ENCODE measurements around the gene CCDC30.

CCDC30 gene

DNA sequence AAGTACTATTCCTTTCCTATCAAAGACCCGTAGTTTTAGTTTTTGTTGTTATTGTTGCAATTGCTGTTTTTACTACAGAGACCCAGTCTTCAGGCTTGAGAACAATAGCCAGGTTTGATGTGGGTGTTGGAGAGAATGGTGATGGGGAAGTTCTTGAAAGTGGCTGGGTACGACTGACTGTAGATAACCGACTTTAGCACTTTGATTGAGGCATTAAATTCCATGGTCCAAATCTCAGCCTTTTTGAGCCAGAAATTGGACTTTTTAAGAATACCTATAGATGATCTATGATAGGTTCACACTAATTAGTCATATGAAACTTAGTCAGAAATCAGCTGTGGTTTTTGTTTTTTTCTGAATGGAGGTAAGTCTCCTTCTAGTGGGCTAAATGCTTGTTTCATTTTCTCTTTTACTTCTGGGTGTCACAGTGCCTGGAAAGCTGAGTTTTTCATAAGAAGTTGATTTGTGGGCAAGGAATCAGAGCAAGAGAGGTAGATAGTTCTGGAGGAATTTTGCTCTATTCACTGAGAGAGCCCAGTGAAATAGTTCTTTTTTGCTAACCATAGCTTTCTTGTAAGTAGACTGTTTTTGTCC lies 197.9 kb downstream of the CCDC30 start:
- peaks cover 21% of the 10 kb centered on the region for H3K36me3 ChIP-seq (ENCODE audit: control insufficient read depth, insufficient read depth, low read length)
- no peaks in the 10 kb centered on the region for H3K9me3 ChIP-seq (ENCODE audit: control insufficient read depth, low read length)
- DNase-seq, result no peak
- no peak overlapping the region for H3K4me3 ChIP-seq (ENCODE audit: insufficient read depth, low read depth, low read length, poor library complexity, severe bottlenecking)
- H3K27ac ChIP-seq (ENCODE audit: insufficient read depth, low read length, poor library complexity, severe bottlenecking), result no peak overlapping the region
- H3K27me3 ChIP-seq (replicated peaks; ENCODE audit: control insufficient read depth, insufficient read depth, low read length, poor library complexity, severe bottlenecking), result no peaks in the 10 kb centered on the region
- H3K4me1 ChIP-seq (ENCODE audit: control insufficient read depth, insufficient read depth, low read length, poor library complexity, severe bottlenecking), result peaks cover 18% of the 10 kb centered on the region

DNA sequence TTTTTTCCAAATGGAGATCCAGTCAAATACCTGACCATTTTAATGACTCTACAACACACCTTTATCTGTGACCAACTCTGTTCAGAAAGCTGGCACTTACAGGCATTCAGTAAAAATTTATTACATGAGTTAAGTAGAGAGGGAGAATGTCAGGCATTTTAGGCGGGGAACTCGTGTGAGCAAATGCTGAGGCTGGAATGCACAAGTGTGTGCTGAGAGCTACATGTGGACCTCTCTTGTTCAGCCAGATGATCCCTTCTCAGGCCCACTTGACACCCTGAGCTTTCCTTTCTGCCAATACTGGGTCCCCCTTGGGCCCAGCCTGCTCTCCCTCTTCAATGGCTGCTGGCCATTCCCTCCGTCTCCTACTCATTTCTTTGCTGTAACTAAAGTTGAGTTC lies 206.8 kb downstream of the CCDC30 start:
- H3K27me3 ChIP-seq (replicated peaks; ENCODE audit: control insufficient read depth, insufficient read depth, low read length, poor library complexity, severe bottlenecking), result no peaks in the 10 kb centered on the region
- H3K4me3 ChIP-seq (ENCODE audit: insufficient read depth, low read depth, low read length, poor library complexity, severe bottlenecking), result no peak overlapping the region
- no peaks in the 10 kb centered on the region for H3K9me3 ChIP-seq (ENCODE audit: control insufficient read depth, low read length)
- no peaks in the 10 kb centered on the region for H3K4me1 ChIP-seq (ENCODE audit: control insufficient read depth, insufficient read depth, low read length, poor library complexity, severe bottlenecking)
- no peak overlapping the region for H3K27ac ChIP-seq (ENCODE audit: insufficient read depth, low read length, poor library complexity, severe bottlenecking)
- DNase-seq, result no peak
- peaks cover 54% of the 10 kb centered on the region for H3K36me3 ChIP-seq (ENCODE audit: control insufficient read depth, insufficient read depth, low read length)

DNA sequence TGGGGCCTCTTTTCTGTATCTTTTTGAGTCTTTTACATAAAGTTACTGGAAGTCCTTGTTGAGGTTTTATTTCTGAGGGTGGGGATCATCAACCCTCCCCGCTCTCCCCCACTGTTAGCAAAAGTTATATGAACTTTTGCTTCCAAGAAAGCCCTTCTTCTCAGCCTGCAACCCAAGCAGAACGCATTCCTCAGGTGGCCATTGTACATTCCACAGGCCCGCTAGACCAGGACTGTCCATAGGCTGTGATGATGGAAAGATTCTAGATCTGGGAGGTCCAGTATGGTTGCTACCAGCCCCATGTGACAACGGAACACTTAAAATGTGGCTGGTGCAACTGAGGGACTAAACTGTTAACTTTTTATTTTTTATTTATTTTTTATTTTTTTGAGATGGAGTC lies 207.3 kb downstream of the CCDC30 start:
- H3K36me3 ChIP-seq (ENCODE audit: control insufficient read depth, insufficient read depth, low read length), result peaks cover 56% of the 10 kb centered on the region
- H3K9me3 ChIP-seq (ENCODE audit: control insufficient read depth, low read length), result no peaks in the 10 kb centered on the region
- no peak overlapping the region for H3K4me3 ChIP-seq (ENCODE audit: insufficient read depth, low read depth, low read length, poor library complexity, severe bottlenecking)
- H3K27me3 ChIP-seq (replicated peaks; ENCODE audit: control insufficient read depth, insufficient read depth, low read length, poor library complexity, severe bottlenecking), result no peaks in the 10 kb centered on the region
- no peak overlapping the region for H3K27ac ChIP-seq (ENCODE audit: insufficient read depth, low read length, poor library complexity, severe bottlenecking)
- H3K4me1 ChIP-seq (ENCODE audit: control insufficient read depth, insufficient read depth, low read length, poor library complexity, severe bottlenecking), result no peaks in the 10 kb centered on the region
- DNase-seq, result no peak

DNA sequence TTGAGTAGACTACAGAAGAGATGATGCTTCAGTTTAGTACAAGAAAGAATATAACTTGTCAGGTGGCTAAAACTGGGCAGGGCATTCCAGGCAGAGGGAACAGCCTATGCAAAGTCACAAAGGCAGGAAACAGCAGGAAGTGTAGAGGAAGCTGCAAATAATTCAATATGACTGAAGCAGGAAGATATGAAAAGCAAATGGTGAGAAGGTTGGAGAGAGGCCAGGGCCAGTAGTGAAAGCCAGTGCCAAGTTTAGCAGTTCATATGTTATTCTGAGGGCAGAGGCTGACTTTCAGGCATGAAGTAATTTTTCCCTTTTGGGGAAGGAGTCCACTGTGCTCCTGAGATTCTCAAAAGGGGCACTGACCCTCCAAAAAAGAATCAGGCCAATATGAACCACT lies 211.1 kb downstream of the CCDC30 start:
- no peak overlapping the region for H3K27ac ChIP-seq (ENCODE audit: insufficient read depth, low read length, poor library complexity, severe bottlenecking)
- H3K4me3 ChIP-seq (ENCODE audit: insufficient read depth, low read depth, low read length, poor library complexity, severe bottlenecking), result no peak overlapping the region
- H3K36me3 ChIP-seq (ENCODE audit: control insufficient read depth, insufficient read depth, low read length), result peaks cover 32% of the 10 kb centered on the region
- no peak for DNase-seq
- no peaks in the 10 kb centered on the region for H3K27me3 ChIP-seq (replicated peaks; ENCODE audit: control insufficient read depth, insufficient read depth, low read length, poor library complexity, severe bottlenecking)
- H3K9me3 ChIP-seq (ENCODE audit: control insufficient read depth, low read length), result no peaks in the 10 kb centered on the region
- H3K4me1 ChIP-seq (ENCODE audit: control insufficient read depth, insufficient read depth, low read length, poor library complexity, severe bottlenecking), result no peaks in the 10 kb centered on the region

DNA sequence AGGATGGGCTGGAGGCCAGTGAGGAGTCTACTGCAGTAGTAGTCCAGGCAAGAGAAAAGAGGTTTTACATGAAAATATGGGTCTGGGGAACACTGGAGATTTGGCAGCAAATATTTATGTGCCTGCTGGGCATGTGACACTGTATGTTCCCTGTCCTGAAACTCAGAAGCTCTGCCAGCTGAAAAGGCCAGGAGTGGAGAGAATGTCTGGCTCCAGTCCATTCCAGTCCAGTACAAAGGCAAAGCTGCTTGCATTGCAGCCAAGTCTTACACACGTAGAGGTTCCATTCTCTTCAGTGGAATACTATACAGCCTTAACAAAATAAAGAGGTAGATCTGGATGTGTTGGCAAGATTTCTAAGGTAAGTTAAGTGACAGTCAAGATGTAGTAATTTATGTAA lies 211.6 kb downstream of the CCDC30 start:
- no peaks in the 10 kb centered on the region for H3K9me3 ChIP-seq (ENCODE audit: control insufficient read depth, low read length)
- no peaks in the 10 kb centered on the region for H3K27me3 ChIP-seq (replicated peaks; ENCODE audit: control insufficient read depth, insufficient read depth, low read length, poor library complexity, severe bottlenecking)
- no peak for DNase-seq
- H3K27ac ChIP-seq (ENCODE audit: insufficient read depth, low read length, poor library complexity, severe bottlenecking), result no peak overlapping the region
- no peak overlapping the region for H3K4me3 ChIP-seq (ENCODE audit: insufficient read depth, low read depth, low read length, poor library complexity, severe bottlenecking)
- H3K4me1 ChIP-seq (ENCODE audit: control insufficient read depth, insufficient read depth, low read length, poor library complexity, severe bottlenecking), result no peaks in the 10 kb centered on the region
- H3K36me3 ChIP-seq (ENCODE audit: control insufficient read depth, insufficient read depth, low read length), result peaks cover 31% of the 10 kb centered on the region

DNA sequence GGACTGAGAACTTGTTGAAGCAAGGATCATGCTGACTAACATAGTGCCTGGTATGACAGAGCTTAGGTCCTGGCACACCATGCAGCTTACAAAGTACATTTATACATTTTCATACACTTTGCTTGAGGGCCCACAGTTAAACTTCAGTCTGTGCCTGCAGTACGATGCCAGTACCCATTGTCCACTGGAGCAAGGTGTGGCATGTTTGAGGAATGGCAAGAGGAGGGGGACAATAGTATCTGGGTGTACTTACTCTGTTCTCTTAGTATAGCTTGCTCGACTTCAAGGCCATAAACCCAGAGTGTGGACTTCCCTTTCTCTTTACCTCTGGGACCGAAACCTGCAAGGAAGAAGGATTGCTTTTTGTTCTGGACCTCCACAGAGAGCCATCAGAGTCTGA lies 212.4 kb downstream of the CCDC30 start:
- H3K4me1 ChIP-seq (ENCODE audit: control insufficient read depth, insufficient read depth, low read length, poor library complexity, severe bottlenecking), result no peaks in the 10 kb centered on the region
- DNase-seq, result no peak
- no peak overlapping the region for H3K27ac ChIP-seq (ENCODE audit: insufficient read depth, low read length, poor library complexity, severe bottlenecking)
- peaks cover 24% of the 10 kb centered on the region for H3K36me3 ChIP-seq (ENCODE audit: control insufficient read depth, insufficient read depth, low read length)
- no peak overlapping the region for H3K4me3 ChIP-seq (ENCODE audit: insufficient read depth, low read depth, low read length, poor library complexity, severe bottlenecking)
- H3K27me3 ChIP-seq (replicated peaks; ENCODE audit: control insufficient read depth, insufficient read depth, low read length, poor library complexity, severe bottlenecking), result no peaks in the 10 kb centered on the region
- no peaks in the 10 kb centered on the region for H3K9me3 ChIP-seq (ENCODE audit: control insufficient read depth, low read length)

DNA sequence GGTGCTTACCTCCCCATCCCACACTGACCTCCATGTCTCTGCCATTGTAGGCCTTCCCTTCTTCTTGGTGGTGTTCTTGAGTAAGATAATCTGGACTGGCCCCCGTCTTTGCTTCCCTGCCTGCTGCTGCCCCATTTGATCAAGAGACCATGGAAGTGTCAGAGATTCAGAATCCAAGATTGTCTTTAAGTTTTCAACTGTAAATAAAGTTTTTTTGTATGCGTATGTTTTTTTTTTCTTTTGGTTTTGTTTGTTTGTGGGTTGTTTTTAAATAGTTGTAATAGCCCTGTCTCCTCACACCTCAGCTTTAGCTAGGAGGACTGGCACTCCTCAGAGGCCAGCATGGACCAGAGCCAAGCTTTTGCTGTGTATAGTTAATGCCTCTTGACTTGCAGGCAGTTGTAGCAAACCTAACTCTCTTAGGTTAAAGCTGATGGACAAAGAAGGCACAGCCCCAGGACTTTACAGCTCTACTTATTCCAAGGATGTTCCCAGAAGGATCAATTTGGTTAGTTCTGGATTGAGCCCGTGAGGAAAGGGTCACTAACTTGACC lies 213.5 kb downstream of the CCDC30 start:
- no peak overlapping the region for H3K27ac ChIP-seq (ENCODE audit: insufficient read depth, low read length, poor library complexity, severe bottlenecking)
- H3K27me3 ChIP-seq (replicated peaks; ENCODE audit: control insufficient read depth, insufficient read depth, low read length, poor library complexity, severe bottlenecking), result no peaks in the 10 kb centered on the region
- no peak overlapping the region for H3K4me3 ChIP-seq (ENCODE audit: insufficient read depth, low read depth, low read length, poor library complexity, severe bottlenecking)
- DNase-seq, result no peak
- H3K4me1 ChIP-seq (ENCODE audit: control insufficient read depth, insufficient read depth, low read length, poor library complexity, severe bottlenecking), result peaks cover 2% of the 10 kb centered on the region
- no peaks in the 10 kb centered on the region for H3K9me3 ChIP-seq (ENCODE audit: control insufficient read depth, low read length)
- peaks cover 23% of the 10 kb centered on the region for H3K36me3 ChIP-seq (ENCODE audit: control insufficient read depth, insufficient read depth, low read length)

DNA sequence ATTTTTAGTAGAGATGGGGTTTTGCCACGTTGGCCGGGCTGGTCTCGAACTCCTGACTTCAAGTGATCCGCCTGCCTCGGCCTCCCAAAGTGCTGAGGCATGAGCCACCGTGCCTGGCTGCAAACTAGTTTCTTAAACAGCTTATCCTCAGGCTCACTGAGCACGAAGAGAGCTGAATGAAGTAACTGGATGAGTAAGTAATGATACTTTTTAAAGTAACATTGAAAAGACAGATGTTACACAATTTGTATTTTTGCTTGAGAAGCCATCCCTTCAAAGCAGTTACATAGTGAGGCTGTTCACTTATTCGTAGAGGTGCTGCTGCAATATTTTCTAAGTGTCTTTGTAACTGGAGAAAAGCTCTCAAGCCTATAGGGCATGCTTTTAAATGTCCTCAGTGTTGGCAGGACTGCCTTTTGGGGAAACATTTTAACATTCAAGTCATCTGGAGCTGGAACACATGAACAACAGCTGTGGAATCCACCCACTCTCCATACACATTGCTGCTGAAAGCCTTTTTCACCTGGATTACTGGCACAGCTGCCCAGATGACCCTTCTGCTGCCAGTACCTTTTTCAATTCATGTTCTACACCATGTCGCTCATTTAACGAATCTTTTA lies 216.4 kb downstream of the CCDC30 start:
- peaks cover 8% of the 10 kb centered on the region for H3K4me1 ChIP-seq (ENCODE audit: control insufficient read depth, insufficient read depth, low read length, poor library complexity, severe bottlenecking)
- H3K27me3 ChIP-seq (replicated peaks; ENCODE audit: control insufficient read depth, insufficient read depth, low read length, poor library complexity, severe bottlenecking), result no peaks in the 10 kb centered on the region
- H3K4me3 ChIP-seq (ENCODE audit: insufficient read depth, low read depth, low read length, poor library complexity, severe bottlenecking), result no peak overlapping the region
- DNase-seq, result no peak
- H3K27ac ChIP-seq (ENCODE audit: insufficient read depth, low read length, poor library complexity, severe bottlenecking), result no peak overlapping the region
- no peaks in the 10 kb centered on the region for H3K9me3 ChIP-seq (ENCODE audit: control insufficient read depth, low read length)
- peaks cover 13% of the 10 kb centered on the region for H3K36me3 ChIP-seq (ENCODE audit: control insufficient read depth, insufficient read depth, low read length)

DNA sequence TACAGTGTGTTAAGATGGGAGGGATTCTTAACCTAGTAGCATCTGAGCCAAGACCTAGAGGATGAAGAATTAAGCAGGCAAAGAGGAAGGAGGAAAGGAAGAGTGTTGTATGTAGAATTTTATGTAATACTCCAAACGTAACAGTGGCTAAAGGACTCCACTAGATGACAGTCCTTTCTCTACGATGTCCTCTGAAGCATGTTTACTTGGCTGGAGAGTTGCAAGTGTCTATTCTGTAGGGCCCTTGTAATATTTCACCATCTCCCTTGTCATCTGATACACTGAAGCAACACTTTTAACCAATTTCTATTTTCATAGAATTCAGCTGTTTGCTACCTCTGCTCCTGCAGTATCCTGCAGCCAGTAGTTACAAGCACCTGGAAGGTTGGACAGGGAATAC lies 217.0 kb downstream of the CCDC30 start:
- Histone ChIP-seq H3K36me3 (ENCODE audit: control insufficient read depth, insufficient read depth, low read length) (peaks cover 10% of the 10 kb centered on the region), H3K27ac (ENCODE audit: insufficient read depth, low read length, poor library complexity, severe bottlenecking) (no peak overlapping the region), H3K4me1 (ENCODE audit: control insufficient read depth, insufficient read depth, low read length, poor library complexity, severe bottlenecking) (peaks cover 14% of the 10 kb centered on the region), H3K4me3 (ENCODE audit: insufficient read depth, low read depth, low read length, poor library complexity, severe bottlenecking) (no peak overlapping the region), H3K9me3 (ENCODE audit: control insufficient read depth, low read length) (no peaks in the 10 kb centered on the region), H3K27me3 (replicated peaks; ENCODE audit: control insufficient read depth, insufficient read depth, low read length, poor library complexity, severe bottlenecking) (no peaks in the 10 kb centered on the region)
- no peak for DNase-seq

DNA sequence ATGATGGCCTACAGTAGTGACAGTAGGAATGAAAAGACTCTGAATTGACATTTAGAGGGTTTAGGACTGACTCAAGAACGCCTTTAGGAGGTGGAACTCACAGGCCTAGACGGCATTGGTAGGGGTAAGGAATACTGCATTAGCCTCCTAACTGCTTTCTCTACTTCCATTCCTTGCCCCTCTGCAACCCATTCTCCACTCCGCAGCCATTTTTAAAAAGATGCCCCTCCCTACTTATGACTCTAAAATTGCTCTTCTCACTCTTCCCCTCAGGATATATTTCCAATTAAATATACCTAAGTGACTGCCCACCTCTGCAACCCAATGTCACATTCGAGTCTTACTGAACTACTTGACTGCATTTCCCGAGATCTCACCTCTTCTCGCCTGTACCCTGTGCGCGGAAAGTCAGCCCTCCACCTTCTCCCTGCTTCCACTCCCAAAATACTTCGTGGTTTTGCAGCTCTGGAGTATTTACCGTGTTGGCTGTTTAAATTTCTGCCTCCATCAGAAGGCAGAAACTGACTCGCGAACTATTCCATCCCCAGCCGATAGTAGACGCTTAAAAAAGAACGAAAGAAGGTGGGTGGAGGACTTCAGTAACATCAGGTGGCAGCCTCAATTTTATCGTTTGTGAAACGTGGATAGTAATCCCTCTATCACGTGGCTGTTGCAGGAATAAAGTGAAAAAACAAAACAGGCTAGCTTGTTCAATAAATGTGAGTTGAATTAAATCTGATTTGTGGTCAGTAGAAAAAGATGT lies 218.0 kb downstream of the CCDC30 start:
- Histone ChIP-seq H3K4me3 (ENCODE audit: insufficient read depth, low read depth, low read length, poor library complexity, severe bottlenecking) (peak overlapping the region; percentile 78), H3K9me3 (ENCODE audit: control insufficient read depth, low read length) (no peaks in the 10 kb centered on the region), H3K4me1 (ENCODE audit: control insufficient read depth, insufficient read depth, low read length, poor library complexity, severe bottlenecking) (peaks cover 23% of the 10 kb centered on the region), H3K27me3 (replicated peaks; ENCODE audit: control insufficient read depth, insufficient read depth, low read length, poor library complexity, severe bottlenecking) (no peaks in the 10 kb centered on the region), H3K36me3 (ENCODE audit: control insufficient read depth, insufficient read depth, low read length) (no peaks in the 10 kb centered on the region), H3K27ac (ENCODE audit: insufficient read depth, low read length, poor library complexity, severe bottlenecking) (peak overlapping the region; percentile 87)
- no peak for DNase-seq

Data from effector memory CD4-positive, alpha-beta T cell (primary cell).